HEK293T (cell line): Measurements from ENCODE around the gene SOX6.

Experiments used
- CTCF ChIA-PET: fragments of 350-600 bp; formaldehyde crosslinking; extraction: SDS; loops from one replicate; lab custom pipeline; 2021; ENCODE audit warnings: antibody characterized with exemption, inconsistent platforms; lab: Yijun Ruan, JAX
- POLR2A ChIA-PET: fragments of 350-600 bp; formaldehyde crosslinking; extraction: SDS; loops from one replicate; lab custom pipeline; 2020; ENCODE audit warnings: antibody characterized with exemption, inconsistent platforms; lab: Yijun Ruan, JAX
- DNase-seq: peaks from one replicate; pipeline ENCODE4 v3.0.0; 2012; ENCODE audit warnings: mixed read lengths; ENCODE audit errors: extremely low spot score
- ARNT ChIP-seq: fragments of 450-650 bp; IDR thresholded peaks from 2 replicates; pipeline ENCODE4 v1.6.1; 2017; ENCODE audit warnings: mild to moderate bottlenecking
- BHLHE40 ChIP-seq: fragments of 450-650 bp; IDR thresholded peaks from 2 replicates; pipeline ENCODE4 v1.6.1; 2016; ENCODE audit warnings: mild to moderate bottlenecking, moderate library complexity, borderline replicate concordance
- CTBP1 ChIP-seq: fragments of 450-650 bp; IDR thresholded peaks from 2 replicates; pipeline ENCODE4 v1.6.1; 2016; ENCODE audit warnings: borderline replicate concordance
- ELF4 ChIP-seq: fragments of 450-650 bp; IDR thresholded peaks from 2 replicates; pipeline ENCODE4 v1.6.1; 2017; ENCODE audit warnings: antibody characterized with exemption
- FOXA1 ChIP-seq: fragments of 450-650 bp; IDR thresholded peaks from 2 replicates; pipeline ENCODE4 v1.6.1; 2016; ENCODE audit warnings: mild to moderate bottlenecking
- FOXK2 ChIP-seq: fragments of 450-650 bp; IDR thresholded peaks from 2 replicates; pipeline ENCODE4 v1.6.1; 2016; ENCODE audit warnings: mild to moderate bottlenecking
- FOXM1 ChIP-seq: fragments of 450-650 bp; IDR thresholded peaks from 2 replicates; pipeline ENCODE4 v1.6.1; 2017; ENCODE audit warnings: mild to moderate bottlenecking, borderline replicate concordance
- HDGF ChIP-seq: fragments of 450-650 bp; IDR thresholded peaks from 2 replicates; pipeline ENCODE4 v1.6.1; 2017; ENCODE audit warnings: antibody characterized with exemption, borderline replicate concordance
- L3MBTL2 ChIP-seq: fragments of 450-650 bp; conservative IDR thresholded peaks from 2 replicates; pipeline ENCODE4 v1.6.1; 2016; ENCODE audit warnings: mild to moderate bottlenecking
- LEF1 ChIP-seq: fragments of 450-650 bp; IDR thresholded peaks from 2 replicates; pipeline ENCODE4 v1.6.1; 2017; ENCODE audit warnings: mild to moderate bottlenecking, borderline replicate concordance
- NFRKB ChIP-seq: fragments of 450-650 bp; IDR thresholded peaks from 2 replicates; pipeline ENCODE4 v1.6.1; 2016; ENCODE audit warnings: mild to moderate bottlenecking, moderate library complexity
- SP1 ChIP-seq: fragments of 450-650 bp; IDR thresholded peaks from 2 replicates; pipeline ENCODE4 v1.6.1; 2017
- SUZ12 ChIP-seq: fragments of 450-650 bp; IDR thresholded peaks from 2 replicates; pipeline ENCODE4 v1.6.1; 2016; ENCODE audit warnings: mild to moderate bottlenecking
- TARDBP ChIP-seq: fragments of 450-650 bp; IDR thresholded peaks from 2 replicates; pipeline ENCODE4 v1.6.1; 2016
- ZNF384 ChIP-seq: fragments of 450-650 bp; IDR thresholded peaks from 2 replicates; pipeline ENCODE4 v1.6.1; 2016
- TF ChIP-seq, protein P1 (sequence below): fragments of 450-650 bp; IDR thresholded peaks from 2 replicates; pipeline ENCODE4 v1.6.1; 2016

SOX6 gene

GRCh38 chr11:15993345-15993744 is 363.0 kb downstream of the SOX6 start:
- TF ChIP-seq L3MBTL2 (no peak), CTBP1 (no peak), LEF1 (no peak), TARDBP (no peak), ZNF384 (no peak), ELF4 (no peak), SUZ12 (no peak), NFRKB (no peak), HDGF (no peak), FOXK2 (no peak), FOXA1 (no peak), FOXM1 (no peak), BHLHE40 (no peak), SP1 (no peak), ARNT (no peak)
- TF ChIP-seq, protein P1, sequence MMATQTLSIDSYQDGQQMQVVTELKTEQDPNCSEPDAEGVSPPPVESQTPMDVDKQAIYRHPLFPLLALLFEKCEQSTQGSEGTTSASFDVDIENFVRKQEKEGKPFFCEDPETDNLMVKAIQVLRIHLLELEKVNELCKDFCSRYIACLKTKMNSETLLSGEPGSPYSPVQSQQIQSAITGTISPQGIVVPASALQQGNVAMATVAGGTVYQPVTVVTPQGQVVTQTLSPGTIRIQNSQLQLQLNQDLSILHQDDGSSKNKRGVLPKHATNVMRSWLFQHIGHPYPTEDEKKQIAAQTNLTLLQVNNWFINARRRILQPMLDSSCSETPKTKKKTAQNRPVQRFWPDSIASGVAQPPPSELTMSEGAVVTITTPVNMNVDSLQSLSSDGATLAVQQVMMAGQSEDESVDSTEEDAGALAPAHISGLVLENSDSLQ: no peak
- POLR2A ChIA-PET: no interaction called here
- DNase-seq: no peak
- CTCF ChIA-PET: no interaction called here

DNA sequence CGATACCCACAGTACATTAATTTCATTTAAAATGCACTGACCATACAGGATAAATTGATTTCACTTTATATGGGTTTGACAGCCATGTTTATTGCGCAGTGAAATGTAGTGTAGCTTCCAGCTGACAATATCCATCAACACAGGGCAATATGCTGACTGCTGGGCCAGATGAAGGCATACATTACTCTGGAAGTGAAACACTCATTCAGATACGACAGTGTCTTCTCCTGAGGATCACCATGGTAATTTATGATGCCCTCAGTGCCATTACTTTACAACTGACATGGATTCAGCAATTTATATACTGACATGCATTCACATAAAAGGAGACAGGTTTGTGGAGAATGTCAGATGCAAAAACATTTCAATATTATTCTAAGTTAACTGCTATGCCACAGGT is 365.1 kb downstream of the SOX6 start:
- CTCF ChIA-PET: no interaction called here
- TF ChIP-seq, protein P1: no peak; the same call in 1 of the 2 replicates
- TF ChIP-seq L3MBTL2 (no peak), FOXK2 (no peak), CTBP1 (no peak), ZNF384 (no peak), HDGF (no peak), ARNT (no peak), FOXM1 (no peak), NFRKB (no peak), SP1 (no peak), LEF1 (no peak), BHLHE40 (no peak), ELF4 (no peak), FOXA1 (no peak), TARDBP (no peak), SUZ12 (no peak)
- POLR2A ChIA-PET: no interaction called here
- DNase-seq: no peak

DNA sequence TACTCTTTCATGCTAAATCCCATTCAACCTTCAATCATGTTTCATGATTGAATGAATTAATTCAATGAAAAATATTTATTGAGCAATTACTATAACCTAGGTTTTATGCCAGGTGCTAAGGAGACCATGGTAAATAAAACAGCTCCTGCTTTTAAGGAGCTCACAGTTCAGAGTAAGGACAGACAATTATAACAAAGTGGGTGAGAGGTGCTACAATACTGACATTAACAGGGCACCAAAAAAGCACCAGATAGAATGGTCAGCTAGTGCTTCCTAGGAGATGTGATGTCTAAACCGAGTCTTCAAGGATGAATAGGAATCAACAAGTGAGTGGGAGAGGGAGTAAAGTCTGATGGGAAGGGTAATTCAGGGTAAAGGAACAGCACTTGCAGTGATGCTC is 366.7 kb downstream of the SOX6 start:
- no peak for DNase-seq
- POLR2A ChIA-PET: no interaction called here
- TF ChIP-seq ELF4: no peak
- CTCF ChIA-PET: interaction anchor here (0.6 to 1.2 kb wide), 2 partner anchors 14 to 245 kb away, joined by 3 to 4 read pairs; no protein-coding TSS in a partner anchor

GRCh38 chr11:15988693-15989231 is 367.6 kb downstream of the SOX6 start:
- CTCF ChIA-PET: interaction anchor here (0.6 to 1.6 kb wide), 3 partner anchors 13 to 245 kb away, joined by 3 to 4 read pairs (median 3); no protein-coding TSS in a partner anchor
- TF ChIP-seq CTBP1: no peak
- no peak for TF ChIP-seq SUZ12
- no peak for TF ChIP-seq FOXM1
- no peak for TF ChIP-seq ELF4
- TF ChIP-seq ZNF384: no peak
- TF ChIP-seq FOXA1: no peak
- no peak for TF ChIP-seq TARDBP
- TF ChIP-seq HDGF: no peak
- TF ChIP-seq ARNT: no peak
- no peak for TF ChIP-seq FOXK2
- POLR2A ChIA-PET: no interaction called here
- peak; percentile 30 for DNase-seq

GRCh38 chr11:15988016-15988550 is 368.3 kb downstream of the SOX6 start:
- ChIA-PET POLR2A (no interaction called here), CTCF (interaction anchor here (1.1 to 1.6 kb wide), 3 partner anchors 12 to 24 kb away, joined by 3 to 4 read pairs (median 3); no protein-coding TSS in a partner anchor)
- TF ChIP-seq SUZ12 (no peak), LEF1 (no peak), L3MBTL2 (no peak), ELF4 (no peak), HDGF (no peak), FOXK2 (no peak), FOXA1 (no peak), ZNF384 (no peak), SP1 (no peak), FOXM1 (no peak), CTBP1 (no peak), ARNT (no peak)
- TF ChIP-seq, protein P1: no peak
- no peak for DNase-seq

DNA sequence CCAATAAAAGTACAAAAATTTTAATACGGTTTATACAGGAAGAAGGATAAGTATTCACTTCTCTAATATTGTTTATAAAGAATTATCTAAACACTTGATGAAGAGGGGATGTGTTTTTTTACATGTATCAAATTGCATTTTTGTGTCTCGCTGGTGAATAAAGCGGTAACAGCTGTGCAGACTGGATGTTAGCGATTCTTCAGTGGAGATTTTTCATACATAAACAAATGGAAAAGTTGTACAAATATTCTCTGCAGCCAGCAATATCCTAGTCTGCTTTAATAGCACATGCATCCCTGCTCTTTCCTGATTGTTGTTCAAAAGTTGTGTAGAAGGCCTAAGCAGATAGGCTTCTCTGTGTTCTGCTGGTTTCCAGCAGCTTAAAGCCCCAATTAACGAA is 369.3 kb downstream of the SOX6 start:
- TF ChIP-seq TARDBP (no peak), HDGF (no peak), SP1 (no peak), BHLHE40 (no peak), ARNT (no peak), SUZ12 (no peak), L3MBTL2 (no peak), CTBP1 (no peak)
- TF ChIP-seq, protein P1: no peak
- no peak for DNase-seq
- ChIA-PET CTCF (interaction anchor here (1.1 kb wide), 1 partner anchor 15 kb away, joined by 4 read pairs; no protein-coding TSS in a partner anchor), POLR2A (no interaction called here)
